HEK293T (cell line): ENCODE data around the gene RAD51B.

Source experiments
- CTCF ChIA-PET: fragments of 350-600 bp; formaldehyde crosslinking; extraction: SDS; loops from one replicate; lab custom pipeline; 2021; ENCODE audit warnings: antibody characterized with exemption, inconsistent platforms; lab: Yijun Ruan, JAX
- POLR2A ChIA-PET: fragments of 350-600 bp; formaldehyde crosslinking; extraction: SDS; loops from one replicate; lab custom pipeline; 2020; ENCODE audit warnings: antibody characterized with exemption, inconsistent platforms; lab: Yijun Ruan, JAX
- DNase-seq: peaks from one replicate; pipeline ENCODE4 v3.0.0; 2012; ENCODE audit warnings: mixed read lengths; ENCODE audit errors: extremely low spot score
- ARNT ChIP-seq: fragments of 450-650 bp; IDR thresholded peaks from 2 replicates; pipeline ENCODE4 v1.6.1; 2017; ENCODE audit warnings: mild to moderate bottlenecking
- BHLHE40 ChIP-seq: fragments of 450-650 bp; IDR thresholded peaks from 2 replicates; pipeline ENCODE4 v1.6.1; 2016; ENCODE audit warnings: mild to moderate bottlenecking, moderate library complexity, borderline replicate concordance
- CTBP1 ChIP-seq: fragments of 450-650 bp; IDR thresholded peaks from 2 replicates; pipeline ENCODE4 v1.6.1; 2016; ENCODE audit warnings: borderline replicate concordance
- ELF4 ChIP-seq: fragments of 450-650 bp; IDR thresholded peaks from 2 replicates; pipeline ENCODE4 v1.6.1; 2017; ENCODE audit warnings: antibody characterized with exemption
- FOXA1 ChIP-seq: fragments of 450-650 bp; IDR thresholded peaks from 2 replicates; pipeline ENCODE4 v1.6.1; 2016; ENCODE audit warnings: mild to moderate bottlenecking
- FOXK2 ChIP-seq: fragments of 450-650 bp; IDR thresholded peaks from 2 replicates; pipeline ENCODE4 v1.6.1; 2016; ENCODE audit warnings: mild to moderate bottlenecking
- FOXM1 ChIP-seq: fragments of 450-650 bp; IDR thresholded peaks from 2 replicates; pipeline ENCODE4 v1.6.1; 2017; ENCODE audit warnings: mild to moderate bottlenecking, borderline replicate concordance
- HDGF ChIP-seq: fragments of 450-650 bp; IDR thresholded peaks from 2 replicates; pipeline ENCODE4 v1.6.1; 2017; ENCODE audit warnings: antibody characterized with exemption, borderline replicate concordance
- L3MBTL2 ChIP-seq: fragments of 450-650 bp; conservative IDR thresholded peaks from 2 replicates; pipeline ENCODE4 v1.6.1; 2016; ENCODE audit warnings: mild to moderate bottlenecking
- LEF1 ChIP-seq: fragments of 450-650 bp; IDR thresholded peaks from 2 replicates; pipeline ENCODE4 v1.6.1; 2017; ENCODE audit warnings: mild to moderate bottlenecking, borderline replicate concordance
- NFRKB ChIP-seq: fragments of 450-650 bp; IDR thresholded peaks from 2 replicates; pipeline ENCODE4 v1.6.1; 2016; ENCODE audit warnings: mild to moderate bottlenecking, moderate library complexity
- SP1 ChIP-seq: fragments of 450-650 bp; IDR thresholded peaks from 2 replicates; pipeline ENCODE4 v1.6.1; 2017
- SUZ12 ChIP-seq: fragments of 450-650 bp; IDR thresholded peaks from 2 replicates; pipeline ENCODE4 v1.6.1; 2016; ENCODE audit warnings: mild to moderate bottlenecking
- TARDBP ChIP-seq: fragments of 450-650 bp; IDR thresholded peaks from 2 replicates; pipeline ENCODE4 v1.6.1; 2016
- ZNF384 ChIP-seq: fragments of 450-650 bp; IDR thresholded peaks from 2 replicates; pipeline ENCODE4 v1.6.1; 2016
- TF ChIP-seq, protein P1 (sequence below): fragments of 450-650 bp; IDR thresholded peaks from 2 replicates; pipeline ENCODE4 v1.6.1; 2016

RAD51B gene

DNA sequence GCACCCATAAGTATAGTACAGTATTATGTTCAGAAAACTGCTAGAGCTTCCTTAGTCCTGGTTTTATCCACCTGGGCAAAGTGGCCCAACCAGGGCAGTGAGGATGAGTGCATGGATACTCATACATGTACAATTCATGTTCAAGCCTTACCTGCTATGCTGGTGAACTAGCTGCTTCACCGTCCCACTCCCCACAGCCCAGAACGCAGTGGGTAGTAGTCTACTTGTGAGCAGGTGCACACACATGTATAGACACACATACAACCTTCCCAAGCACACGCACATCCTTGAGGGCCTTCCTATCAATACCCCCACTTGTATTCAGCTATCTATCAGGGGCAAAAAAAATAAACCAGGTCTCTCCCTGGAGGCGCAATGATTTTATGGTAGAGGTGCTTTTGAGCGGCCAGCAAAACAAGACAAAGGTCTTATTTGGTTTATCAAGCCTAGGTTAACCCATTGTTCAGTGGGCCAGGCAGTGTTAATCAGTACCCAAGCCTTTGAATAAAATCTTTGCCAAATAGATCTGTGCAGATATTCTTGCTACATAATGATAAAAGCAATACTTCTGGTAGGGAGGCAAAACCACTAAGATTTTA, 903.5 kb downstream of the RAD51B start:
- TF ChIP-seq NFRKB (no peak), BHLHE40 (no peak), TARDBP (no peak), FOXK2 (no peak), SP1 (no peak), ELF4 (no peak), FOXA1 (no peak), CTBP1 (no peak), L3MBTL2 (no peak), HDGF (no peak), LEF1 (no peak), FOXM1 (no peak), ZNF384 (no peak), ARNT (no peak), SUZ12 (no peak)
- TF ChIP-seq, protein P1, sequence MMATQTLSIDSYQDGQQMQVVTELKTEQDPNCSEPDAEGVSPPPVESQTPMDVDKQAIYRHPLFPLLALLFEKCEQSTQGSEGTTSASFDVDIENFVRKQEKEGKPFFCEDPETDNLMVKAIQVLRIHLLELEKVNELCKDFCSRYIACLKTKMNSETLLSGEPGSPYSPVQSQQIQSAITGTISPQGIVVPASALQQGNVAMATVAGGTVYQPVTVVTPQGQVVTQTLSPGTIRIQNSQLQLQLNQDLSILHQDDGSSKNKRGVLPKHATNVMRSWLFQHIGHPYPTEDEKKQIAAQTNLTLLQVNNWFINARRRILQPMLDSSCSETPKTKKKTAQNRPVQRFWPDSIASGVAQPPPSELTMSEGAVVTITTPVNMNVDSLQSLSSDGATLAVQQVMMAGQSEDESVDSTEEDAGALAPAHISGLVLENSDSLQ, result no peak
- ChIA-PET POLR2A (no interaction called here), CTCF (no interaction called here)
- DNase-seq, result no peak

- no peak for DNase-seq
- CTCF ChIA-PET, result no interaction called here
- no peak for TF ChIP-seq NFRKB
- POLR2A ChIA-PET, result no interaction called here
Observed at GRCh38 chr14:68723808-68724268, 904.3 kb downstream of the RAD51B start.

GRCh38 chr14:68724914-68725313, 905.3 kb downstream of the RAD51B start:
- DNase-seq, result no peak
- ChIA-PET CTCF (no interaction called here), POLR2A (no interaction called here)
- TF ChIP-seq FOXK2 (no peak), FOXM1 (no peak), NFRKB (no peak), L3MBTL2 (no peak), SUZ12 (no peak)

- DNase-seq, result no peak
- ChIA-PET POLR2A (no interaction called here), CTCF (no interaction called here)
- no peak for TF ChIP-seq TARDBP
- no peak for TF ChIP-seq SP1
- no peak for TF ChIP-seq NFRKB
- no peak for TF ChIP-seq ZNF384
- no peak for TF ChIP-seq HDGF
- TF ChIP-seq LEF1, result no peak
- no peak for TF ChIP-seq BHLHE40
- TF ChIP-seq CTBP1, result no peak
- no peak for TF ChIP-seq FOXK2
- no peak for TF ChIP-seq L3MBTL2
- TF ChIP-seq, protein P1, result no peak
- TF ChIP-seq FOXM1, result no peak
- TF ChIP-seq ARNT, result no peak
- no peak for TF ChIP-seq FOXA1
- no peak for TF ChIP-seq ELF4
Observed at GRCh38 chr14:68726093-68726695, 906.6 kb downstream of the RAD51B start.

DNA sequence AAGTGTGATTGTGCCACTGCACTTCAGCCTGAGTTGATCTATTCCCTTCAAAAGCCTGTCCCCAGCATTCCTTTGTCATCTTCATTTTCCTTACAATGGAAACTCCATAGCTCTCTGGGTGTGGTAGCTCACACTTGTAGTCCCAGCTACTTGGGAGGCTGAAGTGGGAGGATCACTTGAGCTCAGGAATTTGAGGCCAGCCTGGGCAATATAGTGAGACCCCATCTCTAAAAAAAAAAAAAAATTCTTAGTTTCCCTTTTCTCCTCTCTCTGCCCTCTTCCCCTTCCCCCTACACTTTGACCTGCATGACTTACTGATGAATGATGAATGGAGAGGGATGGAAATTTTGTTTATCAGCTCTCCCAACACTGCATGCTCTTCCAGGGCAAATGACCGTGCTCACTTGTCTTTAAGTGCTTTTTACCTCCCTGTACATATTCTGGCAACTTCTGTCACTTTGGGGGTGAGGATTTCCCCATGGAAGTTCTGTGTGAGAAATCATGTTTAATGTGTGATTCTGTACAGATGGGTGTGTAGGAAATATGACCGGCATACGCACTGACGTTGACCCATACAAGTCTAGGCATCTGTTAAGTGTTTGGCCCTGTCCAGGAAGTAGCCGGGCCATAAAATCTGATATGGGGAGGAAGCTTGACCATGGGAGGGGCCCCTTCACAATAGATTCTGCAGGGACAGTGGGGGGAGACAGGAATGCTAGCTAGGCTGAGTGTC, 907.9 kb downstream of the RAD51B start:
- CTCF ChIA-PET, result interaction anchor here (0.7 kb wide), 1 partner anchor 18 kb away, joined by 4 read pairs; no protein-coding TSS in a partner anchor
- POLR2A ChIA-PET, result no interaction called here
- no peak for TF ChIP-seq ARNT
- TF ChIP-seq ELF4, result no peak
- DNase-seq, result no peak

GRCh38 chr14:68728342-68729106, 908.9 kb downstream of the RAD51B start:
- ChIA-PET POLR2A (interaction anchor here (0.8 kb wide), 1 partner anchor 65 kb away, joined by 3 read pairs; the partner anchor contains the start of gene ZFP36L1), CTCF (interaction anchor here (0.7 kb wide), 1 partner anchor 17 kb away, joined by 4 read pairs; no protein-coding TSS in a partner anchor)
- TF ChIP-seq TARDBP (no peak), SP1 (no peak), ARNT (no peak), BHLHE40 (no peak), SUZ12 (no peak), ELF4 (no peak), FOXK2 (no peak), NFRKB (no peak), ZNF384 (no peak), HDGF (no peak), L3MBTL2 (no peak), FOXA1 (no peak), CTBP1 (no peak), LEF1 (no peak), FOXM1 (no peak)
- TF ChIP-seq, protein P1, result no peak
- no peak for DNase-seq
